H4 (cell line): ENCODE measurements around the gene TCTN2. TPM values are rescaled to one million over a fixed set of nuclear protein-coding genes. Genes with fewer than 3 reads are reported as not detected.

Experiments used
- DNase-seq: peaks from one replicate; pipeline ENCODE4 v3.0.0-alpha.2; 2015; ENCODE audit warnings: low spot score
- total RNA-seq: library from RNA; depleted of rRNA; stranded (reverse); fragments of >200 nt; shearing (Covaris generic); gene quantifications from 2 replicates; pipeline ENCODE4 v1.2.3, GENCODE V29; 2014; rRNA removed

TCTN2 gene
- total RNA-seq, 1 experiment from 2014 or later, result 15.0 TPM

- no peak for DNase-seq
Measured at GRCh38 chr12:123741937-123742572, 71.1 kb downstream of the TCTN2 start.

GRCh38 chr12:123743002-123743401, 72.1 kb downstream of the TCTN2 start:
- no peak for DNase-seq

- DNase-seq, result no peak
Measured at GRCh38 chr12:123744836-123745235, 73.9 kb downstream of the TCTN2 start.

GRCh38 chr12:123747309-123747708, 76.4 kb downstream of the TCTN2 start:
- no peak for DNase-seq

- no peak for DNase-seq
Measured at GRCh38 chr12:123748161-123748560, 77.2 kb downstream of the TCTN2 start.

GRCh38 chr12:123748661-123749060, 77.7 kb downstream of the TCTN2 start:
- no peak for DNase-seq

- DNase-seq, result no peak
Measured at GRCh38 chr12:123749355-123749754, 78.4 kb downstream of the TCTN2 start.

GRCh38 chr12:123750159-123750656, 79.3 kb downstream of the TCTN2 start:
- DNase-seq, result no peak

GRCh38 chr12:123752046-123752445, 81.1 kb downstream of the TCTN2 start:
- DNase-seq, result no peak

- DNase-seq, result no peak
Measured at GRCh38 chr12:123754041-123754772, 83.3 kb downstream of the TCTN2 start.

- DNase-seq, result no peak
Measured at GRCh38 chr12:123757561-123757960, 86.6 kb downstream of the TCTN2 start.

Other genes starting within 250 kb of the TCTN2 start
- gene RILPL2, start 234.4 kb upstream of the TCTN2 start, total RNA-seq, result 3.2 and 3.5 TPM in 2 replicates
- gene SNRNP35, start 213.0 kb upstream of the TCTN2 start, total RNA-seq, result 8.4 and 16.9 TPM in 2 replicates
- gene RILPL1, start 137.4 kb upstream of the TCTN2 start, total RNA-seq, result 5.0 and 10.8 TPM in 2 replicates
- 286 and 304 TPM in 2 replicates for gene TMED2, start 86.6 kb upstream of the TCTN2 start, total RNA-seq
- gene DDX55, start 69.0 kb upstream of the TCTN2 start, total RNA-seq, result 16.1 and 24.8 TPM in 2 replicates
- 61.6 and 116 TPM in 2 replicates for gene EIF2B1, start 37.4 kb upstream of the TCTN2 start, total RNA-seq
- gene GTF2H3, start 37.3 kb upstream of the TCTN2 start, total RNA-seq, result 96.5 and 97.3 TPM in 2 replicates
- gene ATP6V0A2, start 41.2 kb downstream of the TCTN2 start, total RNA-seq, result 15.9 and 20.5 TPM in 2 replicates
- 0.02 and 0.17 TPM in 2 replicates for gene DNAH10, start 91.2 kb downstream of the TCTN2 start, total RNA-seq